KMS-11 (cell line): ENCODE measurements around the gene NR2F2.

Source experiments
- H2AFZ ChIP-seq: fragments of 200-600 bp; sonication (generic); 2 replicates; pipeline ENCODE4 v1.6.1; 2016; ENCODE audit warnings: antibody characterized with exemption, mixed run types, low read depth
- H3K27ac ChIP-seq: fragments of 200-600 bp; sonication (generic); 2 replicates; pipeline ENCODE4 v1.6.1; 2016; ENCODE audit warnings: mild to moderate bottlenecking, mixed run types
- H3K27me3 ChIP-seq: fragments of 200-600 bp; sonication (generic); 2 replicates; pipeline ENCODE4 v1.6.1; 2017; ENCODE audit warnings: mild to moderate bottlenecking, low read depth, mixed run types, moderate library complexity; ENCODE audit not compliant: insufficient read depth
- H3K36me3 ChIP-seq: fragments of 200-600 bp; sonication (generic); 2 replicates; pipeline ENCODE4 v1.6.1; 2017; ENCODE audit warnings: mild to moderate bottlenecking, mixed run types; ENCODE audit not compliant: insufficient read depth
- H3K4me1 ChIP-seq: fragments of 200-600 bp; sonication (generic); 2 replicates; pipeline ENCODE4 v1.6.1; 2016; ENCODE audit warnings: mild to moderate bottlenecking, low read depth, mixed run types; ENCODE audit not compliant: poor library complexity, severe bottlenecking
- H3K4me2 ChIP-seq: fragments of 200-600 bp; sonication (generic); 2 replicates; pipeline ENCODE4 v1.7.0; 2016; ENCODE audit warnings: mild to moderate bottlenecking, mixed run types
- H3K4me3 ChIP-seq: fragments of 200-600 bp; sonication (generic); IDR thresholded peaks from 2 replicates; pipeline ENCODE4 v1.6.1; 2017; ENCODE audit warnings: low read depth, low read length, mixed read lengths; ENCODE audit not compliant: insufficient read depth
- H3K79me2 ChIP-seq: fragments of 200-600 bp; sonication (generic); 2 replicates; pipeline ENCODE4 v1.6.1; 2016; ENCODE audit warnings: low read depth, mixed run types; ENCODE audit not compliant: insufficient read depth
- H3K9ac ChIP-seq: fragments of 200-600 bp; sonication (generic); 2 replicates; pipeline ENCODE4 v1.6.1; 2016; ENCODE audit warnings: mild to moderate bottlenecking, mixed run types
- H4K20me1 ChIP-seq: fragments of 200-600 bp; sonication (generic); 2 replicates; pipeline ENCODE4 v1.6.1; 2016; ENCODE audit warnings: mild to moderate bottlenecking, mixed run types; ENCODE audit not compliant: insufficient read depth
- CTCF ChIP-seq: fragments of 200-600 bp; sonication (generic); conservative IDR thresholded peaks from 2 replicates; pipeline ENCODE4 v1.6.1; 2017; ENCODE audit warnings: low read depth, mild to moderate bottlenecking, antibody characterized with exemption, low read length, moderate library complexity, mixed read lengths

NR2F2 gene

GRCh38 chr15:96388673-96389072 lies 58.2 kb downstream of the NR2F2 start:
- Histone ChIP-seq H3K9ac (no peak overlapping the region), H3K27ac (no peak overlapping the region), H3K4me2 (no peak overlapping the region), H3K36me3 (no peaks in the 10 kb centered on the region), H4K20me1 (no peaks in the 10 kb centered on the region), H3K27me3 (no peaks in the 10 kb centered on the region), H3K4me1 (peaks cover 16% of the 10 kb centered on the region), H2AFZ (no peak overlapping the region), H3K4me3 (no peak overlapping the region), H3K79me2 (no peaks in the 10 kb centered on the region)
- TF ChIP-seq CTCF: no peak
